PC-9 (cell line): ENCODE measurements around the gene CCL14. TPM values are rescaled to one million over a fixed set of nuclear protein-coding genes. Genes with fewer than 3 reads are reported as not detected.

ENCODE experiments used
- BruUV-seq: library from RNA; stranded (reverse); fragments of 400-500 nt; replicated peaks from 2 replicates; lab custom pipeline; 2021; lab: Mats Ljungman, UMichigan
- CTCF ChIA-PET: fragments of 300-600 bp; sonication (Branson Sonifier 250); formaldehyde crosslinking; loops from one replicate; lab custom pipeline; 2022; ENCODE audit warnings: antibody characterized with exemption; lab: Charles Lee
- POLR2A ChIA-PET: fragments of 300-600 bp; sonication (Branson Sonifier 250); formaldehyde crosslinking; loops from one replicate; lab custom pipeline; 2022; ENCODE audit warnings: antibody characterized with exemption; ENCODE audit not compliant: unreplicated experiment; lab: Charles Lee
- DNase-seq, 2 experiments: peaks; one replicate each; pipeline versions ENCODE4 v3.0.0 to v3.0.0-alpha.2; 2015 to 2022; ENCODE audit warnings: mixed read lengths in 1 of 2
- H2AFZ ChIP-seq: fragments of 200-600 bp; sonication (generic); 2 replicates; pipeline ENCODE4 v1.8.1; 2017; ENCODE audit warnings: antibody characterized with exemption
- H3F3A ChIP-seq: fragments of 200-600 bp; sonication (generic); 2 replicates; pipeline ENCODE4 v1.8.1; 2017; ENCODE audit warnings: antibody characterized with exemption, mild to moderate bottlenecking, low read depth; ENCODE audit not compliant: insufficient read depth
- H3K27ac ChIP-seq: fragments of 200-600 bp; sonication (generic); 2 replicates; pipeline ENCODE4 v1.6.1; 2016; ENCODE audit warnings: mixed run types
- H3K27me3 ChIP-seq: fragments of 200-600 bp; sonication (generic); 2 replicates; pipeline ENCODE4 v1.6.1; 2016; ENCODE audit warnings: low read depth, mixed run types; ENCODE audit not compliant: insufficient read depth
- H3K36me3 ChIP-seq: fragments of 200-600 bp; sonication (generic); 2 replicates; pipeline ENCODE4 v1.6.1; 2016; ENCODE audit warnings: low read depth, mixed run types
- H3K4me1 ChIP-seq: fragments of 200-600 bp; sonication (generic); replicated peaks from 2 replicates; pipeline ENCODE4 v1.6.1; 2016; ENCODE audit warnings: mixed run types; ENCODE audit not compliant: insufficient read depth
- H3K4me2 ChIP-seq: fragments of 200-600 bp; sonication (generic); 2 replicates; pipeline ENCODE4 v1.6.1; 2017; ENCODE audit warnings: mixed run types
- H3K4me3 ChIP-seq: fragments of 200-600 bp; sonication (generic); 2 replicates; pipeline ENCODE4 v1.6.1; 2016; ENCODE audit warnings: mixed run types
- H3K79me2 ChIP-seq: fragments of 200-600 bp; sonication (generic); 2 replicates; pipeline ENCODE4 v1.6.1; 2017; ENCODE audit warnings: low read depth, mixed run types
- H3K9me2 ChIP-seq: fragments of 200-600 bp; sonication (generic); 2 replicates; pipeline ENCODE4 v1.8.1; 2017; ENCODE audit warnings: mild to moderate bottlenecking; ENCODE audit not compliant: insufficient read depth
- H3K9me3 ChIP-seq: fragments of 200-600 bp; sonication (generic); 2 replicates; pipeline ENCODE4 v1.8.1; 2016; ENCODE audit warnings: low read depth; ENCODE audit not compliant: insufficient read depth
- H4K20me1 ChIP-seq: fragments of 200-600 bp; sonication (generic); 2 replicates; pipeline ENCODE4 v1.8.1; 2017; ENCODE audit not compliant: insufficient read depth
- CTCF ChIP-seq: fragments of 200-600 bp; sonication (generic); conservative IDR thresholded peaks from 2 replicates; pipeline ENCODE4 v1.6.1; 2017; ENCODE audit warnings: mixed run types, antibody characterized with exemption, mild to moderate bottlenecking, moderate library complexity
- EZH2 ChIP-seq: fragments of 200-600 bp; sonication (generic); IDR thresholded peaks from 2 replicates; pipeline ENCODE4 v1.8.0; 2017; ENCODE audit warnings: antibody characterized with exemption, low read depth
- intact Hi-C: fragments of 100-400 bp; cut with micrococcal nuclease; formaldehyde crosslinking; loops from one replicate; pipeline ENCODE4 v1.10.0; 2022; ENCODE audit not compliant: unreplicated experiment
- total RNA-seq: library from RNA; stranded (reverse); gene quantifications from 2 replicates; pipeline ENCODE4 v1.2.3, GENCODE V29; 2021

Gene CCL14
- total RNA-seq, 1 experiment from 2014 or later: not detected

GRCh38 chr17:35981246-35981645, 5.3 kb downstream of the CCL14 start, which contains the start of gene CCL16:
Gene CCL16, minus strand, starts transcription at chr17:35981497. Its CDS starts 77 bp downstream, at chr17:35981420.
- no peaks in the 10 kb centered on the region for H3K9me3 ChIP-seq
- no TSS peak for BruUV-seq
- TF ChIP-seq EZH2: no peak
- no peak for TF ChIP-seq CTCF
- no peak within 1 kb of the TSS for H3K27ac ChIP-seq
- H3K36me3 ChIP-seq: no peaks in the 10 kb centered on the region
- H2AFZ ChIP-seq: no peak within 1 kb of the TSS; the same call in 1 of the 2 replicates
- intact Hi-C loops: no loop called here
- CTCF ChIA-PET: no interaction called here
- H3K9me2 ChIP-seq: no peaks in the 10 kb centered on the region
- H3K79me2 ChIP-seq: no peaks in the 10 kb centered on the region
- no peaks in the 10 kb centered on the region for H3F3A ChIP-seq
- no peaks in the 10 kb centered on the region for H4K20me1 ChIP-seq
- peaks cover 86% of the 10 kb centered on the region for H3K27me3 ChIP-seq
- no peaks in the 10 kb centered on the region for H3K4me1 ChIP-seq
- no peak within 1 kb of the TSS for H3K4me3 ChIP-seq
- POLR2A ChIA-PET: no interaction called here
- no peak within 1 kb of the TSS for H3K4me2 ChIP-seq
- DNase-seq: no peak

GRCh38 chr17:35978346-35978745, 8.2 kb downstream of the CCL14 start:
- H3K9me3 ChIP-seq: no peaks in the 10 kb centered on the region
- no peak overlapping the region for H3K4me2 ChIP-seq
- ChIA-PET POLR2A (no interaction called here), CTCF (no interaction called here)
- TF ChIP-seq EZH2: no peak
- no peak for TF ChIP-seq CTCF
- intact Hi-C loops: no loop called here
- H3K79me2 ChIP-seq: no peaks in the 10 kb centered on the region
- H3K36me3 ChIP-seq: no peaks in the 10 kb centered on the region
- H3K27ac ChIP-seq: no peak overlapping the region
- H3K27me3 ChIP-seq: peaks cover 69% of the 10 kb centered on the region
- no peaks in the 10 kb centered on the region for H3F3A ChIP-seq
- no peaks in the 10 kb centered on the region for H3K4me1 ChIP-seq
- H2AFZ ChIP-seq: no peak overlapping the region
- BruUV-seq: no TSS peak
- H4K20me1 ChIP-seq: no peaks in the 10 kb centered on the region
- no peak overlapping the region for H3K4me3 ChIP-seq
- H3K9me2 ChIP-seq: no peaks in the 10 kb centered on the region
- DNase-seq: no peak

DNA sequence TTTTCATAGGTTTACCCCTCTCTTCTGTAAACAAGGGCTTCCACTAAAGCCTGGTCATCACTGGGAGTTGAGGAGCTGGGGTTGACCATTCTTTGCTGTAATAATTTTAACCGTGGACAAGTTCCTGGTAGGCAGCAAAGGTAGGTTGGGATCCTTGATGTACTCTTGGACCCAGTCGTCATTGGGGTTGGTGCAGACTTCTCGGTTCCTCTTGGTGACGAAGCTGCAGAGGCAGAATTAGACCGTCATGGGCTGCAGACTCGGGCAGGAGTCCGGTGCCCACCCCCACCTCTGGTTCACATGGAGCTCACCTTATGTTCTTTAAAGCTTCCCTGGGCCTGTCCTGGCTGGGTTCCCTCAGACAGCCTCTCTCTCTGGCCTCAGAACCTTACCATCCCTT, 9.0 kb downstream of the CCL14 start:
- Histone ChIP-seq H3K79me2 (no peaks in the 10 kb centered on the region), H3K27ac (no peak overlapping the region), H3K27me3 (peaks cover 69% of the 10 kb centered on the region), H3K4me3 (no peak overlapping the region), H4K20me1 (no peaks in the 10 kb centered on the region), H3K4me1 (no peaks in the 10 kb centered on the region), H3K9me2 (no peaks in the 10 kb centered on the region), H3F3A (no peaks in the 10 kb centered on the region), H3K36me3 (no peaks in the 10 kb centered on the region), H3K4me2 (no peak overlapping the region), H3K9me3 (no peaks in the 10 kb centered on the region), H2AFZ (no peak overlapping the region)
- intact Hi-C loops: no loop called here
- BruUV-seq: no TSS peak
- CTCF ChIA-PET: no interaction called here
- TF ChIP-seq EZH2 (no peak), CTCF (no peak)
- POLR2A ChIA-PET: no interaction called here
- no peak for DNase-seq
